Uterus (tissue), 2 donors: Measurements from ENCODE around the gene PCBP1.

Experiments used
- POLR2A ChIP-seq, 2 donors: fragments of 450-650 bp; IDR thresholded peaks; one replicate each; pipeline ENCODE4 v1.6.1; 2016; ENCODE audit warnings: antibody characterized with exemption in 2 of 2, mild to moderate bottlenecking in 1 of 2, moderate library complexity in 1 of 2
- TF ChIP-seq, protein P1 (sequence below), 4 experiments: fragments of 200-600 bp in 2 of 4; fragments of 450-650 bp in 2 of 4; sonication (generic) in 2 of 4; IDR thresholded peaks; one replicate each; pipeline ENCODE4 v1.5.1; 2016 to 2019; ENCODE audit warnings: antibody characterized with exemption in 4 of 4, mild to moderate bottlenecking in 2 of 4, moderate library complexity in 1 of 4

DNA sequence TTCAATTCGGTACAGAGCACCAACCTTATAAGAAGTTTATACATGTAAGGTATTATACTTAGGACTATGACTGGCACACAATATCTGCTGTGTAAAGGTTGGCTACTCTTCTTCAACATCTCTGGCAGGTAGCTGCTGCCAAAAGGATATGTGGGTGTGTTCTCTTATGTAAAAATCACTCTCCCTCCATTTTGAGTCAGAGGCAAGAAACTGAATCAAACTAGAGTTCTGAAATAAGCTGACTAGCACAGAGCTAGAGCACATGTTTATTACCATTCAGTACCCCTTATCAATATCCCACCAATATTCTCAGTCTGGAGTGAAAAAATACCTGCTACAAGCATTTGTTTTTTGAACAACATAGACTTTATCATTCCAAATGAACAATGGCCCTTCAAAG is 38.0 kb upstream of the PCBP1 start:
- TF ChIP-seq, protein P1, sequence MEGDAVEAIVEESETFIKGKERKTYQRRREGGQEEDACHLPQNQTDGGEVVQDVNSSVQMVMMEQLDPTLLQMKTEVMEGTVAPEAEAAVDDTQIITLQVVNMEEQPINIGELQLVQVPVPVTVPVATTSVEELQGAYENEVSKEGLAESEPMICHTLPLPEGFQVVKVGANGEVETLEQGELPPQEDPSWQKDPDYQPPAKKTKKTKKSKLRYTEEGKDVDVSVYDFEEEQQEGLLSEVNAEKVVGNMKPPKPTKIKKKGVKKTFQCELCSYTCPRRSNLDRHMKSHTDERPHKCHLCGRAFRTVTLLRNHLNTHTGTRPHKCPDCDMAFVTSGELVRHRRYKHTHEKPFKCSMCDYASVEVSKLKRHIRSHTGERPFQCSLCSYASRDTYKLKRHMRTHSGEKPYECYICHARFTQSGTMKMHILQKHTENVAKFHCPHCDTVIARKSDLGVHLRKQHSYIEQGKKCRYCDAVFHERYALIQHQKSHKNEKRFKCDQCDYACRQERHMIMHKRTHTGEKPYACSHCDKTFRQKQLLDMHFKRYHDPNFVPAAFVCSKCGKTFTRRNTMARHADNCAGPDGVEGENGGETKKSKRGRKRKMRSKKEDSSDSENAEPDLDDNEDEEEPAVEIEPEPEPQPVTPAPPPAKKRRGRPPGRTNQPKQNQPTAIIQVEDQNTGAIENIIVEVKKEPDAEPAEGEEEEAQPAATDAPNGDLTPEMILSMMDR (IDR thresholded peaks at IDR 0.05), result no peak
- TF ChIP-seq POLR2A (IDR thresholded peaks at IDR 0.05), result no peak
